OCI-LY1 (cell line): Measurements from ENCODE around the gene SAMD14.

Experiments
- CTCF ChIP-seq: fragments of 200-600 bp; sonication (generic), shearing (Covaris generic); IDR thresholded peaks from 2 replicates; pipeline ENCODE4 v1.5.1; 2017; ENCODE audit warnings: mild to moderate bottlenecking, antibody characterized with exemption, low read length, moderate library complexity, mixed read lengths
- EZH2 ChIP-seq: fragments of 200-600 bp; sonication (generic), shearing (Covaris generic); IDR thresholded peaks from 2 replicates; pipeline ENCODE4 v1.8.0; 2017; ENCODE audit warnings: borderline replicate concordance, mixed run types, mild to moderate bottlenecking, antibody characterized with exemption, low read length, moderate library complexity, mixed read lengths

GRCh38 chr17:50173335-50173941 is 43.5 kb upstream of the SAMD14 start:
- TF ChIP-seq CTCF (no peak), EZH2 (no peak)
